SIG-M5 treated with dmso at 0.1 percent for 504 hours (cell line): Measurements from ENCODE around the gene ZSWIM4.

ENCODE experiments used
- DNase-seq: peaks from one replicate; lab custom pipeline; 2025; ENCODE audit not compliant: unreplicated experiment; lab: John Stamatoyannopoulos, UW

Gene ZSWIM4

GRCh38 chr19:13808856-13809255 lies 13.6 kb downstream of the ZSWIM4 start:
- DNase-seq, result no peak

- no peak for DNase-seq
Measured at GRCh38 chr19:13812544-13812943, 17.3 kb downstream of the ZSWIM4 start.

GRCh38 chr19:13813147-13813546 lies 17.9 kb downstream of the ZSWIM4 start:
- DNase-seq, result no peak

DNA sequence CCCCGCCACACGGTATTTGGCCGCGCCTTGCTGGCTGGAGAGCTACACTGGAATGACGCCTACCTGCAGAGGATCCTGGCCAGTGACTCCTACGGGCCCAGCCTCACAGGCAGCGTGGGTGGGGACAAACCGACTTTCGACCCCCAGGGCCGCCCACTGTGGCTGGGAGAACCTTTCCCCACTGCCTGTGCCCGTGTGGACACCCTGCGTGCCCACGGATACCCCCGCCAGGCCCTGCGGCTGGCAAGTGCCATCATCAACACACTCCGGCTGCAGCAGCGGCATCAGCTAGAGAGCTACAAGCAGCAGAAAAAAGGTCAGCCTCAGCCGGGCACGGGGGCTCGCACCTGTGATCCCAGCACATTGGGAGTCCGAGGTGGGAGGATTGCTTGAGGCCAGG lies 19.3 kb downstream of the ZSWIM4 start:
- DNase-seq, result no peak

- peak; percentile 26 for DNase-seq
Measured at GRCh38 chr19:13817018-13817614, 21.9 kb downstream of the ZSWIM4 start.

DNA sequence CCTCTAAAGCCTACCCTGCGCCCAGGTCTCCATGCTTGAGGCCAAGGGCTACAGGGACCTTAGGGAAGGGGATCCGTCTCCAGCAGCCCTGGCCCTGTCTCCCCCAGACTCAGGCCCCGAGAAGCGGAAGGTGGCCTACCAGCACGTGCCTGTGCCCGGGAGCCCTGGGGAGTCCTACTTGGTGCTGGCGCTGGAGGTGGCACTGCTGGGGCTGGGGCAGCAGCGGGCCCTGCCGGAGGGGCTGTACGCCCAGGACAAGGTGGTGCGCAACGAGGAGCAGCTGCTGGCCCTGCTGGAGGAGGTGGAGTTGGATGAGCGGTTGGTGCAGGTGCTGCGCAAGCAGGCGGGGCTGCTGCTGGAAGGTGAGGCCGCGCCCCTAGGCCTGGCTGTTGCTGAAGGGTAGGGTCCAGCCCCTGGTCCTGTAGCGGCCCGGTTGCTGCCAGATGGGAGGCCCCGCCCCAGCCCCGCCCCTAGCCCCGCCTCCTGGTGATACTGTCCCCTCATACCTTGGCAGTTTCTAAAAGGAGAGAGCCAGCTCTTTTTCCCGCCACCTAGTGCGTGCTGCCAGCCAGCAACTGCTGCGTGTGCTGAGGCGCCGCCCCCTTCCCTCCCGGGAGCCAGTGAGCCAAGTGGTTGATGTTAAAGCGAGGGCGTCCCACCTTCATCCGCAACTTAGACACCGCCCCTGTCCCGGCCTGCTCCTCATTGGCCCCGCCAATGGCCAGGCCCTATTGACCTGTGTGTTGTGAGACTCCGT lies 22.6 kb downstream of the ZSWIM4 start:
- peak; percentile 37 for DNase-seq

DNA sequence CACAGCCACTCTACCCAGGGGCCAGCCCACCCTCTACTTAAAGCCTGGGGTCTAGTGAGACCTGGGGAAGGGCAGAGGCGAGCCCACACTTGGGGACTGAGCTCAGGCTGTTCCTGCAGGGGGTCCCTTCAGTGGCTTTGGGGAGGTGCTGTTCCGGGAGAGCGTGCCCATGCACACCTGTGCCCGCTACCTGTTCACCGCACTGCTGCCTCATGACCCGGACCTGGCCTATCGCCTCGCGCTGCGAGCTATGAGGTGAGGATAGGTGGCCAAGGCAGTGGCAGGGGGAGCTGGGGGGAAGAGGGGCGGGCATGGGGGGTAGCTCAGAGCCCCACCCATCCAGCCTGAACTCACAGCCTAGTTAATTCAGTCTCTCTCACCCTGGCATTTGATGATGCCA lies 24.0 kb downstream of the ZSWIM4 start:
- no peak for DNase-seq

- DNase-seq, result no peak
Measured at GRCh38 chr19:13821292-13821691, 26.0 kb downstream of the ZSWIM4 start.

- DNase-seq, result no peak
Measured at GRCh38 chr19:13823256-13823655, 28.0 kb downstream of the ZSWIM4 start.

GRCh38 chr19:13823901-13824300 lies 28.7 kb downstream of the ZSWIM4 start:
- DNase-seq, result no peak

GRCh38 chr19:13824703-13825102 lies 29.5 kb downstream of the ZSWIM4 start:
- no peak for DNase-seq

GRCh38 chr19:13825489-13826441 lies 30.5 kb downstream of the ZSWIM4 start:
- DNase-seq, result no peak

DNA sequence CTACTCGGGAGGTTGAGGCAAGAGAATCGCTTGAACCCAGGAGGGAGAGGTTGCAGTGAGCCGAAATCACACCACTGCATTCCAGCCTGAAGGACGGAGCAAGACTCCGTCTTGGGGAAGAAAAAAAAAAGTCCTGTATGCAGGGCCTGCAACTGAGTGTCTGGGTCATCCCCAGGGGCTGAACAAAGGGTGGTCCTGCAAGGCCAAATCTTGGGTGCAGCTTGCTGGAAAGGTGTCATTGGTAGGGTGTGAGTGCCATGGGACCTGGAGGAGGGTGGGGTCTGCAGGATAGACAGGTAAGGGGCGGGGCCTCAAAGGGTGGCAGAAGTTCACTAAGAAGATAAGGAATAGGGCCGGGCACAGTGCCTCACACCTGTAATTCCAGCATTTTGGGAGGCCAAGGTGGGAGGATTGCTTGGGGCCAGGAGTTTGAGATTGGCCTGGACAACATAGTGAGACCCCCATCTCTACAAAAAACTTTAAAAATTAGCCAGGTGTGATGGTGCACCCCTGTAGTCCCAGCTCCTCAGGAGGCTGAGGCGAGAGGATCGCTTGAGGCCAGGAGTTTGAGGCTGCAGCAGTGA lies 31.5 kb downstream of the ZSWIM4 start:
- DNase-seq, result no peak

DNA sequence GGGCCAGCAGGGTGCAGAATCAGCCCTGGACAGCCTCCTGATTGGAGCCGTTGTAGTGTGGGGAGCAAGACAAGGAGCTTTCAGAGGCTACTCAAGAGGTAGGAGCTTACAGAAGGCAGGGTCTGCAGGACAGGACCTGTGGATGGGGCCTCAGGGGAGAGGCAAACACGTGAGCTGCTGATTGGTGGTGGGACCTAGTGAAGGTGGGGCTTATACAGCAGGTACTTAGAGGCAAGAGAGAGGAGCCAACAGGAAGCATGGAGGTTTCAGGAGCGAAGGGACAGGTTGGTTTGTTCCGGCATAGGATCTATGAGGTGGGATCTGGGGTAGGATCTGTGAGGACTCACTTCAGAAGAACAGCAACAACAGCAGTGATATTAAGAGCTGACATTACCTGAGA lies 32.4 kb downstream of the ZSWIM4 start:
- no peak for DNase-seq

DNA sequence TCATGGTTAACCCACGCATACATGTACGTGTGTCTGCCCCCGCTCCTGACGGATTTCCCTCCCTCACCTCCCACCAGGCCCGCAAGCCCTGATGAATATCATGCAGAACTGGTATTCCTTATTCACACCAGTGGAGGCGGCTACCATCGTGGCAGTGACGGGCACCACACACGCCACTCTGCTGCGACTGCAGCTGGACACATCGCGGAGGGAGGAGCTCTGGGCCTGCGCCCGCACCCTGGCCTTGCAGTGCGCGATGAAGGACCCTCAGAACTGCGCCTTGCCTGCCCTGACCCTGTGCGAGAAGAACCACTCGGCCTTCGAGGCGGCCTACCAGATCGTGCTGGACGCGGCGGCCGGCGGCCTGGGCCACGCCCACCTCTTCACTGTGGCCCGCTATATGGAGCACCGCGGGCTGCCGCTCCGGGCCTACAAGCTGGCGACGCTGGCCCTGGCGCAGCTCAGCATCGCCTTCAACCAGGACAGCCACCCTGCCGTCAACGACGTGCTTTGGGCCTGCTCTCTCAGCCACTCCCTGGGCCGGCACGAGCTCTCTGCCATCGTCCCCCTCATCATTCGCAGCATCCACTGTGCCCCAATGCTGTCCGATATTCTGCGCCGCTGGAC lies 35.0 kb downstream of the ZSWIM4 start:
- no peak for DNase-seq

DNA sequence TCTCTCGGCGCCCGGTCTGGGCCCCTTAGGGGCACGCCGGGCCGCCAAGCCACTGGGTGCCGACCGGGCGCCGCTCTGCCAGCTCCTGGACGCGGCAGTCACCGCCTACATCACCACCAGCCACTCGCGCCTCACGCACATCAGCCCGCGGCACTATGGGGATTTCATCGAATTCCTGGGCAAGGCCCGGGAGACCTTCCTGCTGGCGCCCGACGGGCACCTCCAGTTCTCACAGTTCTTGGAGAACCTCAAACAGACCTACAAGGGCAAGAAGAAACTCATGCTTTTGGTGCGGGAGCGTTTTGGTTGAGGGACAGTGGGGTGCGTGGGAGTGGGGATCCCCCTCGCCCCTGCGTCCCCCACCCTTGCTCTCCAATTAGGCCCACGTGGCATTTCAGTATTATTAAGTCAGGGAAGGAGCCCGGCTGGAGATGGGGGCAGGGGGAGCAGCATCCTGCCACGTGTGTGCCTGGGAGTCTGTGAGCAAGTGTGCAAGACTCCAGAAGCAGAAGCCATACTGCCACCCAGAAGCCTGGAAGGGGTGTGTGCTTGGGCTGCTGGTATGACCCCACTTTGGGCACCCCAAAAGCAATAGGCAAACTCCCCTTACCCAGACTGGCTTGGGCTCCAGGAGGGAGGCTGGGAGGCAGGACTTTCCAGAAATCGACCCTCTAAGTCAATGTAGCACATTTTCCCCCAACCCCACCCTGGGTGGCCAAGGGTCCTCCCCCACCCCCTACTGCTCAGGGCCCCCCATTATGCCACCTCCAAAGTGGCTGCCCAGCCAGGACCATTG lies 35.7 kb downstream of the ZSWIM4 start:
- DNase-seq, result no peak

GRCh38 chr19:13831537-13832467 lies 36.6 kb downstream of the ZSWIM4 start:
- no peak for DNase-seq

- peak; percentile 76 for DNase-seq
Measured at GRCh38 chr19:13833330-13834243, 38.3 kb downstream of the ZSWIM4 start.
